OCI-LY3 (cell line): Measurements from ENCODE around the gene KCNAB1.

ENCODE experiments used
- CTCF ChIP-seq: fragments of 200-600, 300-600 bp; sonication (generic); IDR thresholded peaks from 2 replicates; pipeline ENCODE4 v1.5.1; 2014; ENCODE audit warnings: antibody characterized with exemption, low read length, low read depth
- EZH2phosphoT487 ChIP-seq: fragments of 200-600 bp; shearing (Covaris generic); IDR thresholded peaks from 2 replicates; pipeline ENCODE4 v1.6.1; 2018; ENCODE audit warnings: antibody characterized with exemption, mixed run types, low read depth

GRCh38 chr3:156161172-156161571 is 40.8 kb downstream of the KCNAB1 start:
- no peak for TF ChIP-seq CTCF
- no peak for TF ChIP-seq EZH2phosphoT487
